Astrocyte (in vitro differentiated cells and primary cell): ENCODE measurements around the gene ZNF823.

Experiments
- CTCF ChIP-seq: IDR thresholded peaks from 2 replicates; pipeline ENCODE4 v1.5.1; 2011; ENCODE audit warnings: low read depth, mild to moderate bottlenecking, inconsistent platforms, low read length, moderate library complexity; ENCODE audit not compliant: insufficient read depth
- EZH2 ChIP-seq: IDR thresholded peaks from 2 replicates; pipeline ENCODE4 v1.6.1; 2012; ENCODE audit warnings: mild to moderate bottlenecking, low read length, inconsistent platforms; ENCODE audit not compliant: insufficient read depth

- TF ChIP-seq CTCF = no peak
- no peak for TF ChIP-seq EZH2
Observed at GRCh38 chr19:11752244-11752736, 13.5 kb upstream of the ZNF823 start.
